NCI-H2107 treated with DMSO at 0.1 percent for 48 hours (cell line): ENCODE data around the gene ATP4B.
"Not testable (repeated sequence)": the region's sequence is repeated elsewhere in the genome, so short reads cannot be mapped to it uniquely, and the experiment has no call there.

Experiments used
- DNase-seq: peaks from one replicate; lab custom pipeline; 2025; ENCODE audit not compliant: unreplicated experiment; lab: John Stamatoyannopoulos, UW

ATP4B gene

GRCh38 chr13:113627136-113627535, 30.9 kb downstream of the ATP4B start:
- DNase-seq: no peak

DNA sequence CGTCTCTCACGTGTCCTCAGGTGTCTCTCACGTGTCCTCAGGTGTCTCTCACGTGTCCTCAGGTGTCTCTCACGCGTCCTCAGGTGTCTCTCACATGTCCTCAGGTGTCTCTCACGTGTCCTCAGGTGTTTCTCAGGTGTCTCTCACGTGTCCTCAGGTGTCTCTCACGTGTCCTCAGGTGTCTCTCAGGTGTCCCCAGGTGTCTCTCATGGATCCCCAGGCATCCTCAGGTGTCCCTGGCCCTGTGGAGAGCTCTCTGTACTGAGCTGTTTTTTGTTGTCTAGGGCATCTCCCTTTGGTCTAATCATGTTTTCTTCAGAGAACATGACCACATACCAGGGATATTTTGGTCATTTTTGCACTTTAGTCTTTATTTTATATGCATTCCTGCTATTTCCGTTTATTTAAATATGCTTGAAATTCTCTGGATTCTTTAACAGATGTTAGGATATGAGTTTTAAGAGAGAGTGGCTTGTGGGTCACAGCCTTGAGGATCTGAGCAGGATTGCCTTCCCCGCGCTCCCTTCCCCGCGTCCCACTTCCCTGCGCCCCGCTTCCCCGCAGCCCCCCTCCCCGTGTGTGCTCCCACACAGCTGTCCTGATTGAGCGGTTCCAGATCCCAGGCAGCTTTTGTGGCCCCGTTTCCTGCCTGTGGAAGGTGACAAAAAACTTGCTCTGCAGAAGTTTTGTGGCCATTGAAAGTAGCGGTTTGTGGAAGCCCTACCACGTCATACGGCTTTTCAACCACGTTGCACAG, 31.9 kb downstream of the ATP4B start:
- DNase-seq: no peak

- not testable (repeated sequence) for DNase-seq
Measured at GRCh38 chr13:113624640-113625304, 33.2 kb downstream of the ATP4B start.

DNA sequence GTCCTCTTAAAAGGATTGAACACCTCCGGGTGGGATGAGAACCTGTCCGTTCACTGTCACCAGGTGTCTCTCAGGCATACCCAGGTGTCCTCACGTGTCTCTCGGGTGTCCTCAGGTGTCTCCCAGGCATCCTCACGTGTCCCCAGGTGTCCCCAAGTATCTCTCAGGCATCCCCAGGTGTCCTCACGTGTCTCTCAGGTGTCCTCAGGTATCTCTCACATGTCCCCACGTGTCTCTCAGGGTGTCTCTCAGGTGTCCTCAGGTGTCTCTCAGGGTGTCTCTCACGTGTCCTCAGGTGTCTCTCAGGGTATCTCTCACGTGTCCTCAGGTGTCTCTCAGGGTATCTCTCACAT, 33.8 kb downstream of the ATP4B start:
- no peak for DNase-seq

DNA sequence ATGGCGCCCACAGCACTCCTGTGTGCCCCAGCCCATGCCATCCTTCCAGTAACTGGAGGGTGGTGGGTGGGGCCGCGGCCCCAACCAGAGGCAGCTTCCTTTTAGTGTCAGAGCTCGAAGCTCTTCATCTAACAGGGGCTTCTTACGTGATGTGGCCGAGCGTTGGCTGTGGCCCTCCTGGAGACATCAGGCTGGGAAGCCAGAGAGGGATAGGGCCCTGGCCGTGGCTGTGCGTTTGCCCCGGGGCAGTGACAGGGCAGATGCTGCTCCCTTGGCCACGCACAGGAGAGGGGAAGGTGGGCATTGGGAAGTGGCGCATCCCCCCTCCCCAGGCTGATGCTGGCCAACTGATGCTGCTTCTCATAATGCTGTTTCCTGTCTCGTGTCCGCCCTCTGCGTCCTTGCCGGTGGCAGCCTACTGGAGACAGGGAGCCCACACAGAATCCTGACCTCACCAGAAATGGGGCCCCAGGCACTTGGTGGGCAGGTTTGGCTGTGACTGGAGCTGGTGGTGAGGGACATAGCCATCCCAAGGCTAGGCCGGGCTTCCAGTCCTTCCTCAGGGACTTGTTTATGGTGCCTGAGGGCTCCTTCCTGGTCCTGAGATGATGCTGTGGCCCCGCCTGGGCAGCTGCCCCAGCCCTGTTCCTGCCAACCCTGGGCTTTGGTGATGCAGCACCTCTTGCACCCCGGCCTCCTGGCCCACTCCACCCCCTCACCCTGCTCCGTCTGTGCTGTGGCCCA, 34.3 kb downstream of the ATP4B start:
- no peak for DNase-seq

- DNase-seq: no peak
Measured at GRCh38 chr13:113622791-113623490, 35.1 kb downstream of the ATP4B start.

- not testable (repeated sequence) for DNase-seq
Measured at GRCh38 chr13:113621986-113622550, 35.9 kb downstream of the ATP4B start.

DNA sequence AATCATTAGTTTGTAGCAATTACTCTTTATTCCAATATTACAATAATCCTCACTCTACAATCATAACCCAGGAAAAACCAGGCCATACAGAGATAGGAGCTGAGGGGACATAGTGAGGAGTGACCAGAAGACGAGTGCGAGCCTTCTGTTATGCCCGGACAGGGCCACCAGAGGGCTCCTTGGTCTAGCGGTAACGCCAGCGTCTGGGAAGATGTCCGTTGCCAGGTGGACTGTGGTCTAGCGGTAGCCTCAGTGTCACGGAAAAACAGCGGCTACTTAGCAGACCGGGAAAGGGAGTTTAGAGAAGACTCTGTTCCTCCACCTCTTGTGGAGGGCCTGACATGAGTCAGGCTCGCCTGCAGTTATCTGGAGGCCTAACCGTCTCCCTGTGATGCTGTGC, 36.5 kb downstream of the ATP4B start:
- not testable (repeated sequence) for DNase-seq

- DNase-seq: no peak
Measured at GRCh38 chr13:113621046-113621445, 37.0 kb downstream of the ATP4B start.

DNA sequence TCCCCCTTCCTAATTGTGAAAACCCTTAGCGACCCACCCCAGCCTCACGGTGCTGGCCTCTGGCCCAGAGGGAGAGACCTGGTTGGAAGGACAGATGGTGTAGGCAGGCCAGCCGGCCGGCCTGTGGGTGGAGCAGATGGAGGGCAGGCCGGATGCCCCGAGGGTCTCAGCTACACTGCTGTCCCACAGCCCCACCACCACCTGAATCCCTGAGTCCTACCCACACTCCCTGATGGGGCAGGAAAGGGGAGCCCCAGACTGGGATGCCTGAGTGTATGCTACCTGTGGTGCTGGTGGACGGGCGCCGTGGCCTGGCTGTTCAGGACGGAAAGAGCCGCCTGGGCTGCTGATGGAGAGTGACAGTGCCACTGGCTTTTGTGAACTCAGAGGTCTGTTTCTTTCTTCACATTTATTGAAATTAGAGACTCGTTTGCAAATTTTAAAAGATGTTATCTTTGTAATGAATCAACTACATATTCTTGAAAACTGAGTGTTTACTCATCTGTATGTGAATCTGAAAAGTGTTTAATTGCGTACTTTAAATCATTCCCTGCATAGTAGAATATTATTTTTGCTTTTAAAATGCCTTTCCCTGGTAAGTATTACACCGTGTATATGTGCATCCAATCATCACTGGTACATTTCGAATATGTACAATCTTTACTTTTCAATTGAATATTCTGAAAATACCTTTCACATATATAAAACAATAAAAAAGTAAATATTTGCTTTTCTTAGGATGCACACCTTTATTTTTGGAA, 37.8 kb downstream of the ATP4B start:
- DNase-seq: no peak

DNA sequence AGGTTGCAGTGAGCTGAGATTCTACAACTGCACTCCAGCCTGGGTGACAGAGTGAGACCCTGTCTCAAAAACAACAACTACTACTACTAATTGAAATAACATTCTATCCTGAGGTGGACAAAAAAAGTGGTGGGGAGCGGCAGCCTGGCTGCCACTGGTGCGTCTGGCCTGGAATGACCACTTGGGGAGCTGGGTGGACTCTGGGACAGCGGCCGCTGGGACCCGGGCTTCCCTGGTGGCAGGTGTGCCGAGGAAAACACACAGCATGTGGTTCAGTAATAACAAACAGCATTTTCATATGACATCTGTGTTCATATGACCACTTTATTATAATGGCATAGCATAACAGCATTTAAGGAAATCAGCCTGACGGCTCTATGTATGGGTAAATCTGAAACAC, 39.5 kb downstream of the ATP4B start:
- no peak for DNase-seq

GRCh38 chr13:113617961-113618360, 40.0 kb downstream of the ATP4B start:
- DNase-seq: no peak

DNA sequence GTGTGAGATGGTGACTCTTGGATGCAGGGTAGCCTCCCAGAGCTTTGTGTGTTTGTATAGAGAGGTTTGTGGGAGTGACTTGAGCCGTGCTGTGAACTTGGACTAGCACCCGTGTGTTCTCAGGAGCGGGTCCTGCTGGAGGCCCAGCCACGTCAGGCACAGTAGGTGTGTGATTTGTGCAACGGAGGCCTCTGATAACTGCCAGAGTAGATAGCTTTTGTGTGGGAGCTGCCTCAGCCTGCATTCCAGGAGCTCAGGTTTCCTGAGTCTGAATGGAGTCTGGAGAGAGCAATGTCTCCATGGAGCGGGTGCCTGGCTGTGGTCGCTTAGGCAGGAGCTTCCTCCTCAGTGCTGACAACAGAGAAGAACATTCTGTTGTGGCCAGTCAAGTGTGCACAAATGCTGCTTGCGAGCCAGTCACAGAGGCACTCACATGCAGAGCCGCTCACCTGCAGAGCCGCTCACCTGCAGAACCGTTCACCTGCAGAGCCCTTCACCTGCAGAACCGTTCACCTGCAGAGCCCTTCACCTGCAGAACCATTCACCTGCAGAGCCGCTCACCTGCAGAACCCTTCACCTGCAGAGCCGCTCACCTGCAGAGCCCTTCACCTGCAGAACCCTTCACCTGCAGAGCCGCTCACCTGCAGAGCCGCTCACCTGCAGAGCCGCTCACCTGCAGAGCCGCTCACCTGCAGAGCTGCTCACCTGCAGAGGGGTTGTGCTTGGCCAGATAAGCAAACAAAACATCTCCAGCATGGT, 40.8 kb downstream of the ATP4B start:
- peak; percentile 89 for DNase-seq

DNA sequence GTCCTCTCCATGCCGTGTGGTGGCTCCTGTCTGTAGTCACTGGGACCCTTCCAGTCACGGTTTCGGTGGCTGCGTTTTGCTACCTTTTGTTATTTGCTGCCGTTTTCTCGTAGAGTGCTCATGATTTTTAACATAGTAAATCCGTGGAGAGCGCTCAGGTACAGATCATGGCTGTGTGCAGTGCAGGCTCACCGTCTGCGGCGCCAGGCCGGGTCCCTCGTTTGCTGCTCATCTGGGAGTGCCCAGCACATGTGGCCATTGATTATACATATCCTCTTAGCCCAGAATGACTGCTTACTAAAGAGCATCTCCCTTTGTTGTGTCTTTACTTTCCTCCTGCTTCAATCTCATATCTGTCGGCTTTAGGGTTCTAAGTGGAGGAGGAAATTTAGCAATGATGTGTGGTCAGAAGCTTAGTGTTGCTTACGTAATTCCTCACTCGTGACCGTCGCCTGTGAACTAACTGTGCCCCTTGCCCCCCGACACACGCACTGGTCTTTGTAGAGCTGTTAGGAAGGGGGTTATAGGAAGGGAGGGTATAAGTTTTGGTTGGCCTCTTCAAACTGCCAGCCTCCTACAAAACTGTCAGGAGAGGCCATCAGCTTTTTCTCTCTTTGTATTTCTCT, 41.6 kb downstream of the ATP4B start:
- no peak for DNase-seq

GRCh38 chr13:113613789-113614379, 44.1 kb downstream of the ATP4B start:
- no peak for DNase-seq

DNA sequence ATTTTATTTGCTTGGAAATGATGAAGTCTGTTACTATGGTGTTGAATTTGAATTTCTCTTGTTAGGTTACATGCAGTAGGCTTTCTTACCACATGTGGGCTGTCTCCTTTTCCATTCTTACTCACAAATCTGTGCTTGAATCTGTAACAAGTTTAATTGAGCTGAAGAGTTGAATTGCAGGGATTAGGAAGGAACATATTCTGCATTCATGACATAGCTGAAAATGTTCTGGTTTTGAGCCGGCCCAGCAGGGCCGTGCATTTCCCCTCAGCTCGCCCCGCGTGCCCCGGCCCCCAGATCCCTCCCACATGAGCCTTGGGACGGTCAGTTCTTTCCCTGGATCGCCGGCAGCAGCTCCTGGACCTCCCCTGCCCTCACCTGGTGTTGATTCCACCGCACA, 45.4 kb downstream of the ATP4B start:
- DNase-seq: no peak

- DNase-seq: no peak
Measured at GRCh38 chr13:113611996-113612395, 46.0 kb downstream of the ATP4B start.

DNA sequence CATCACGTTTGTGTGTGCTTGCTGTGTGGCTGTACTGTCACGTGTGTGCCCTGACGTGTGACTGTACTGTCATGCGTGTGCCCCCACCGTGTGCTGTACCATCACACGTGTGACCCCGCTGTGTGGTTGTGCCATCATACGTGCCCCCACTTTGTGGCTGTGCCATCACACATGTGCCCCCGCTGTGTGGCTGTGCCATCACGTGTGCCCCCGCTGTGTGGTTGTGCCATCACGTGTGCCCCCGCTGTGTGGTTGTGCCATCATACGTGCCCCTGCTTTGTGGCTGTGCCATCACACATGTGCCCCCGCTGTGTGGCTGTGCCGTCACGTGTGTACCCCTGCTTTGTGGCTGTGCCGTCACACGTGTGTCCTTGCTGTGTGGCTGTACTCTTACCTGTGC, 47.7 kb downstream of the ATP4B start:
- DNase-seq: no peak

DNA sequence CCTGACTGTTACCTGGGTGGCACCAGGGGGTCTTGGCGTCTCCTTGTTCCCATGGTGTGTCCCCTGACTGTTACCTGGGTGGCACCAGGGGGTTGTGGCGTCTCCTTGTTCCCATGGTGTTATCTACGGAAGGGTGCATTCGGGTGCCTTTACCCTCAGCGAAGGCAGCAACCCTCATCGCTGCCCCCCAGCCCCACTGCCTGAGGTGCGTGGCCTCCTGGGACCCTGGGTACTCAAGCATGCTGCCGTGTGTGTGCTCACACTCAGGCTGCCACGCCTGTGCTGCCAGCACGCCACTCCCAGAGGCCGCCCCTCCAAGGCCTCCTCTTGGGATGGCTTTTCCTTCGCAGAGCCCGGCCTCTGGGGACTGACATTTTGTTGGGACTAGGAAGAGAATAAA, 48.4 kb downstream of the ATP4B start:
- no peak for DNase-seq
